CD14-positive monocyte (primary cell): ENCODE measurements around the gene BRIP1. TPM values are rescaled to one million over a fixed set of nuclear protein-coding genes. Genes with fewer than 3 reads are reported as not detected.

Experiments used
- DNase-seq, 3 donors: peaks; one replicate each; pipeline ENCODE4 v3.0.0-alpha.2; 2011 to 2022
- H2AFZ ChIP-seq: 2 replicates; pipeline ENCODE4 v1.6.0; 2012; ENCODE audit warnings: mild to moderate bottlenecking, low read depth, low read length, inconsistent platforms; ENCODE audit not compliant: insufficient read depth, poor library complexity, severe bottlenecking
- H3K27ac ChIP-seq, 2 donors: 1 replicate in 1 of 2; 2 replicates in 1 of 2; pipeline ENCODE4 v1.5.1; 2012 to 2013; ENCODE audit warnings: low read length in 2 of 2, control low read depth in 1 of 2, inconsistent platforms in 1 of 2, low read depth in 1 of 2, mild to moderate bottlenecking in 1 of 2
- H3K27me3 ChIP-seq, 2 donors: one replicate each; pipeline versions ENCODE4 v1.6.0 to v1.6.1; 2011 to 2013; ENCODE audit warnings: low read length in 2 of 2; ENCODE audit not compliant: control insufficient read depth in 2 of 2, insufficient read depth in 2 of 2
- H3K36me3 ChIP-seq, 2 donors: replicated peaks in 1 of 2; 1 replicate in 1 of 2; 2 replicates in 1 of 2; pipeline versions ENCODE4 v1.5.1 to v1.6.1; 2012 to 2013; ENCODE audit warnings: low read length in 2 of 2, control low read depth in 1 of 2, inconsistent platforms in 1 of 2, mild to moderate bottlenecking in 1 of 2; ENCODE audit not compliant: insufficient read depth in 2 of 2, control insufficient read depth in 1 of 2
- H3K4me1 ChIP-seq, 2 donors: 1 replicate in 1 of 2; 2 replicates in 1 of 2; pipeline versions ENCODE4 v1.5.1 to v1.6.1; 2012 to 2013; ENCODE audit warnings: low read length in 2 of 2, control low read depth in 1 of 2, inconsistent platforms in 1 of 2, mild to moderate bottlenecking in 1 of 2, moderate library complexity in 1 of 2; ENCODE audit not compliant: insufficient read depth in 2 of 2, control insufficient read depth in 1 of 2
- H3K4me2 ChIP-seq: replicated peaks from 2 replicates; pipeline ENCODE3; 2012; ENCODE audit warnings: low read length, moderate library complexity, mild to moderate bottlenecking; ENCODE audit not compliant: poor library complexity, severe bottlenecking; ENCODE audit errors: extremely low read depth
- H3K4me3 ChIP-seq, 3 experiments: fragments of 200-600 bp in 1 of 3; sonication (generic) in 1 of 3; replicated peaks in 1 of 3; 1 replicate in 2 of 3; 2 replicates in 1 of 3; pipeline ENCODE4 v1.5.1; 2011 to 2013; ENCODE audit warnings: low read length in 3 of 3, mild to moderate bottlenecking in 3 of 3, control low read depth in 2 of 3, low read depth in 2 of 3, inconsistent platforms in 1 of 3, moderate library complexity in 1 of 3
- H3K79me2 ChIP-seq: 2 replicates; pipeline ENCODE4 v1.6.0; 2012; ENCODE audit warnings: mild to moderate bottlenecking, control low read depth, inconsistent platforms, low read length, moderate library complexity; ENCODE audit not compliant: insufficient read depth
- H3K9ac ChIP-seq: 2 replicates; pipeline ENCODE4 v1.6.0; 2017; ENCODE audit warnings: low read length, mild to moderate bottlenecking; ENCODE audit not compliant: insufficient read depth, poor library complexity, severe bottlenecking
- H3K9me3 ChIP-seq, 2 donors: replicated peaks in 1 of 2; 1 replicate in 1 of 2; 2 replicates in 1 of 2; pipeline versions ENCODE4 v1.5.1 to v1.6.1; 2012 to 2013; ENCODE audit warnings: low read length in 2 of 2, control low read depth in 1 of 2; ENCODE audit not compliant: control insufficient read depth in 1 of 2, insufficient read depth in 1 of 2
- H4K20me1 ChIP-seq: 2 replicates; pipeline ENCODE4 v1.6.0; 2012; ENCODE audit warnings: mild to moderate bottlenecking, low read length, control low read depth, moderate library complexity; ENCODE audit not compliant: insufficient read depth
- H3K27ac Mint-ChIP-seq, 7 donors: one replicate each; pipeline ENCODE4 v1.8.0; 2020; ENCODE audit warnings: mild to moderate bottlenecking in 7 of 7, mixed read lengths in 7 of 7, moderate library complexity in 6 of 7, inconsistent platforms in 2 of 7
- H3K27me3 Mint-ChIP-seq, 3 donors: one replicate each; pipeline ENCODE4 v1.8.0; 2021 to 2022; ENCODE audit warnings: low read depth in 3 of 3, mild to moderate bottlenecking in 3 of 3, mixed read lengths in 3 of 3, moderate library complexity in 3 of 3, inconsistent platforms in 1 of 3
- H3K36me3 Mint-ChIP-seq, 2 donors: one replicate each; pipeline ENCODE4 v1.8.0; 2020; ENCODE audit warnings: mixed read lengths in 2 of 2, inconsistent platforms in 1 of 2, mild to moderate bottlenecking in 1 of 2
- H3K4me1 Mint-ChIP-seq: one replicate; pipeline ENCODE4 v1.8.0; 2020; ENCODE audit warnings: mild to moderate bottlenecking, mixed read lengths
- H3K4me3 Mint-ChIP-seq, 2 donors: one replicate each; pipeline ENCODE4 v1.8.0; 2020; ENCODE audit warnings: mild to moderate bottlenecking in 2 of 2, mixed read lengths in 2 of 2, moderate library complexity in 1 of 2
- H3K9me3 Mint-ChIP-seq, 7 donors: one replicate each; pipeline ENCODE4 v1.8.0; 2020 to 2022; ENCODE audit warnings: mixed read lengths in 7 of 7, mild to moderate bottlenecking in 6 of 7, moderate library complexity in 6 of 7, inconsistent platforms in 2 of 7
- WGBS: methylation state at CpG from one replicate; pipeline ENCODE4 v1.1.5; 2013; ENCODE audit warnings: missing lambda C conversion rate; ENCODE audit not compliant: insufficient coverage; 5-methylcytosine and 5-hydroxymethylcytosine counted together
- intact Hi-C, 2 donors: fragments of 100-400 bp; cut with micrococcal nuclease; formaldehyde crosslinking; loops; one replicate each; pipeline versions ENCODE4 v1.15.0 to v1.15.1; 2023
- polyA plus RNA-seq, 3 donors: library from polyadenylated mRNA; depleted of rRNA in 1 of 3; unstranded in 2 of 3; stranded (reverse) in 1 of 3; fragments of 300-500 nt in 2 of 3; fragments of >200 nt in 1 of 3; fragmentation: Illumina TruSeq in 2 of 3; gene quantifications; 1 replicate in 2 of 3; 2 replicates in 1 of 3; pipeline ENCODE4 v1.2.3, GENCODE V29; 2012 to 2021
- TF ChIP-seq, protein P1 (sequence below): fragments of 200-600 bp; IDR thresholded peaks from one replicate; pipeline ENCODE4 v1.8.0; 2022; ENCODE audit warnings: antibody characterized with exemption, mild to moderate bottlenecking

BRIP1 gene
- polyA plus RNA-seq, 3 donors = 0.11 to 0.12 TPM; not detected in 1

DNA sequence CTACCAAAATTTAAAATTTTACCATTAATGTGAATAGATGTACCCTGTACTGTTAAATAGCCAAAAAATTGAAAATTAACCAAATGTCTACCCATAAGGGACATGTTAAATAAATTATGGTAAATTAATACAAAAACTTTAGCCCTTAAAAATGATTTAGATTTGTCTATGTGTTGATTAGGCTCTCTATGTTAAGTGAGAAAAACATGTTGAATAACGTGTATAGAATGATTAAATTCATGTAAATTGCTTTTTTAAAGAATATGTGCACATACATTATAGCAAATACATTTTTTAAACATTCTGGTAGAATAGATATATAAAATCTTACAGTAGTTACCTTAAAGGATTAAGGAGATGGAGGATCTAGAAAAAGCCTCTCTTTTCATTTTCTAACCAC, 59.5 kb downstream of the BRIP1 start:
- H3K36me3 Mint-ChIP-seq = peaks cover 3 to 9% of the 10 kb centered on the region in 2 donors
- H3K27ac ChIP-seq = no peak overlapping the region
- H3K4me2 ChIP-seq = no peak overlapping the region
- intact Hi-C loops = no loop called here
- H3K4me3 ChIP-seq = no peak overlapping the region
- no peaks in the 10 kb centered on the region for H4K20me1 ChIP-seq
- no peaks in the 10 kb centered on the region for H3K9me3 ChIP-seq
- no peak overlapping the region for H3K9ac ChIP-seq
- H3K9me3 Mint-ChIP-seq = no peaks in the 10 kb centered on the region
- H3K36me3 ChIP-seq = peaks cover 0 to 9% of the 10 kb centered on the region in 2 donors
- no peak overlapping the region for H2AFZ ChIP-seq
- no peak overlapping the region for H3K27ac Mint-ChIP-seq
- H3K27me3 ChIP-seq = no peaks in the 10 kb centered on the region
- no peak overlapping the region for H3K4me3 Mint-ChIP-seq
- no peaks in the 10 kb centered on the region for H3K4me1 ChIP-seq
- H3K79me2 ChIP-seq = no peaks in the 10 kb centered on the region
- TF ChIP-seq, protein P1, sequence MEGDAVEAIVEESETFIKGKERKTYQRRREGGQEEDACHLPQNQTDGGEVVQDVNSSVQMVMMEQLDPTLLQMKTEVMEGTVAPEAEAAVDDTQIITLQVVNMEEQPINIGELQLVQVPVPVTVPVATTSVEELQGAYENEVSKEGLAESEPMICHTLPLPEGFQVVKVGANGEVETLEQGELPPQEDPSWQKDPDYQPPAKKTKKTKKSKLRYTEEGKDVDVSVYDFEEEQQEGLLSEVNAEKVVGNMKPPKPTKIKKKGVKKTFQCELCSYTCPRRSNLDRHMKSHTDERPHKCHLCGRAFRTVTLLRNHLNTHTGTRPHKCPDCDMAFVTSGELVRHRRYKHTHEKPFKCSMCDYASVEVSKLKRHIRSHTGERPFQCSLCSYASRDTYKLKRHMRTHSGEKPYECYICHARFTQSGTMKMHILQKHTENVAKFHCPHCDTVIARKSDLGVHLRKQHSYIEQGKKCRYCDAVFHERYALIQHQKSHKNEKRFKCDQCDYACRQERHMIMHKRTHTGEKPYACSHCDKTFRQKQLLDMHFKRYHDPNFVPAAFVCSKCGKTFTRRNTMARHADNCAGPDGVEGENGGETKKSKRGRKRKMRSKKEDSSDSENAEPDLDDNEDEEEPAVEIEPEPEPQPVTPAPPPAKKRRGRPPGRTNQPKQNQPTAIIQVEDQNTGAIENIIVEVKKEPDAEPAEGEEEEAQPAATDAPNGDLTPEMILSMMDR = no peak
- H3K4me1 Mint-ChIP-seq = peaks cover 2% of the 10 kb centered on the region
- no peak for DNase-seq
- WGBS = no CpG with 5 or more reads among the region's 1 CpG
- no peaks in the 10 kb centered on the region for H3K27me3 Mint-ChIP-seq

DNA sequence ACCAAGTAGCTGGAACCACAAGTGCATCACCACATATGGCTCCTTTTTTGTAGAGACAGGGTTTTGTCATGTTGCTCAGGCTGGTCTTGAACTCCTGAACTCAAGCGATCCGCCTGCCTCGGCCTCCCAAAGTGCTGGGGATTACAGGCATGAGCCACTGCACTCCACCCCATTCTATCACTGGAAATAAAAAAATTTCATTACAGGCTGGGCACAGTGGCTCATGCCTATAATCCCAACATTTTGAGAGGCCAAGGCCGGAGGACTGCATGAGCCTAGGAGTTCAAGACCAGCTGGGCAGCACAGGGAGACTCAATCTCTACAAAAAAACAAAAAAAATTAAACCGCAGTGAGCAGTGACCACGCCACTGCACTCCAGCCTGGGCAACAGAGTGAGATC, 60.1 kb downstream of the BRIP1 start:
- TF ChIP-seq, protein P1 = no peak
- H3K27me3 Mint-ChIP-seq = no peaks in the 10 kb centered on the region
- H3K9ac ChIP-seq = no peak overlapping the region
- no peak overlapping the region for H3K4me3 ChIP-seq
- H3K4me2 ChIP-seq = no peak overlapping the region
- H3K79me2 ChIP-seq = no peaks in the 10 kb centered on the region
- H3K4me1 ChIP-seq = no peaks in the 10 kb centered on the region
- DNase-seq = no peak
- 100% methylated on average over 1 of the region's 6 CpGs for WGBS
- no peaks in the 10 kb centered on the region for H3K27me3 ChIP-seq
- no peaks in the 10 kb centered on the region for H3K9me3 ChIP-seq
- no peaks in the 10 kb centered on the region for H4K20me1 ChIP-seq
- H3K9me3 Mint-ChIP-seq = no peaks in the 10 kb centered on the region
- H3K4me3 Mint-ChIP-seq = no peak overlapping the region
- H3K36me3 Mint-ChIP-seq = peaks cover 4 to 11% of the 10 kb centered on the region in 2 donors
- H2AFZ ChIP-seq = no peak overlapping the region
- no peak overlapping the region for H3K27ac ChIP-seq
- peaks cover 2% of the 10 kb centered on the region for H3K4me1 Mint-ChIP-seq
- intact Hi-C loops = no loop called here
- peaks cover 0 to 9% of the 10 kb centered on the region in 2 donors for H3K36me3 ChIP-seq
- H3K27ac Mint-ChIP-seq = no peak overlapping the region
